AG04449 (cell line): ENCODE results near the gene CHPF2.

Source experiments
- CTCF ChIA-PET: fragments of 350-600 bp; formaldehyde crosslinking; extraction: SDS; loops from one replicate; lab custom pipeline; 2021; ENCODE audit warnings: antibody characterized with exemption; lab: Yijun Ruan, JAX
- POLR2A ChIA-PET: fragments of 400-600, 350-600 bp; formaldehyde crosslinking; extraction: SDS; loops from one replicate; lab custom pipeline; 2020; ENCODE audit warnings: antibody characterized with exemption, inconsistent platforms; lab: Yijun Ruan, JAX
- DNase-seq: peaks from one replicate; pipeline ENCODE4 v3.0.0-alpha.2; 2010; ENCODE audit warnings: low read depth, low spot score
- H3K4me3 ChIP-seq: 2 replicates; pipeline ENCODE4 v1.5.1; 2011; ENCODE audit warnings: low read depth, mild to moderate bottlenecking, control low read depth, low read length
- CTCF ChIP-seq: IDR thresholded peaks from one replicate; pipeline ENCODE4 v1.5.1; 2011; ENCODE audit warnings: mild to moderate bottlenecking, moderate library complexity, low read length, control low read depth, inconsistent platforms; ENCODE audit not compliant: insufficient read depth; ENCODE audit errors: missing control alignments

Gene CHPF2

GRCh38 chr7:151260471-151260870 is 28.2 kb downstream of the CHPF2 start:
- POLR2A ChIA-PET = no interaction called here
- H3K4me3 ChIP-seq = no peak overlapping the region
- no peak for TF ChIP-seq CTCF
- CTCF ChIA-PET = no interaction called here
- DNase-seq = no peak

- ChIA-PET CTCF (no interaction called here), POLR2A (no interaction called here)
- no peak for TF ChIP-seq CTCF
- H3K4me3 ChIP-seq = no peak overlapping the region
- DNase-seq = no peak
Observed at GRCh38 chr7:151260883-151261282, 28.6 kb downstream of the CHPF2 start.

DNA sequence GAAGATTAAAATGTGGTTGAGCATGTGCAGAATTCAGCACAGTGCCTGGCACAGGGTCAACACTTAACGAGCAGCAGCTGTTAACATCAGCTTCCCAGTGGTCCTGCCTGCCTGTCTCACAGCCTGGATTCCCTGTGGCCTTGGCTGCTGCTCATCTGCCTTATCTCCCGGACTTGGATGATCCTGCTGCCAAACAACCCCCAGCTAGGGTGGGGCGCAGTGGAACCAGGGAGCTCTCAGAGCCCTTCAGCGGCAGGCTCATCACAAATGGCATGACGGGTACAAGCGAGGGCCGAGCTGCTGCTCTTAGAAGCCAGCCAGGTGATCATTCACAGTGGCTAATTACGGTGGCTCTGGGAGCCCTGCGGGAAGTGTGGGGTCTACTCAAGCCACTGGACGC is 29.2 kb downstream of the CHPF2 start:
- H3K4me3 ChIP-seq = no peak overlapping the region
- POLR2A ChIA-PET = interaction anchor here (1.4 kb wide), 1 partner anchor 9 kb away, joined by 5 read pairs; no protein-coding TSS in a partner anchor
- CTCF ChIA-PET = interaction anchor here (1.2 kb wide), 2 partner anchors 14 to 17 kb away, joined by 4 to 5 read pairs; no protein-coding TSS in a partner anchor
- no peak for TF ChIP-seq CTCF
- DNase-seq = no peak

GRCh38 chr7:151264615-151265014 is 32.3 kb downstream of the CHPF2 start:
- no peak for TF ChIP-seq CTCF
- ChIA-PET CTCF (interaction anchor here (1.8 kb wide), 1 partner anchor 21 kb away, joined by 7 read pairs; no protein-coding TSS in a partner anchor), POLR2A (no interaction called here)
- H3K4me3 ChIP-seq = no peak overlapping the region
- DNase-seq = no peak

DNA sequence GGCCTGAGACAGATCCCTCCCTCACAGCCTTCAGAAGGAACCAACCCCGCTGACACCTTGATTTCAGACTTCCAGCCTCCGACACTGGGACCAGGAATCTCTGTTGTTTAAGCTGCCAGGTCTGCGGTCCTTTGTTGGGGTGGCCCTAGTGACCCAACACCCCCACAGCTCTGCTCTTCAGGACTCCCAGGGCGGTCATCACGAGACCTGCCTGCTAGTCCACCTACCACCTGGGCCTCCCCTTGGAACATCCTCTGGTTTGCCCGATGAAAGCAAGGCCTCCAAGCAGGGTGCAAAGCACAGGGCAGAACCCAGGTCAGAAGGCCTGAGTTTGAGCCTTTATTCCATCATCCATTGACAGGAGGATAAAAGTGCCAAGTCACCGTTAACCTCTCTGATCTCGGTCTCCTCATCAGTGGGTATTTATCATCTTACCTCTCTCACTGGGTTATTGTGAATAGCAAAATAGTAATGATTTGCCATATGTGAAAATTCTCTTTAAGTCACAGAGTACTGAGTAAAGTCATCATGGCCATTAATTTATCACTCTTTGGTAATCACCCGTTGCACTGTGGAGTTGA is 33.2 kb downstream of the CHPF2 start:
- no peak for TF ChIP-seq CTCF
- ChIA-PET CTCF (no interaction called here), POLR2A (no interaction called here)
- H3K4me3 ChIP-seq = no peak overlapping the region
- DNase-seq = no peak

GRCh38 chr7:151269511-151269910 is 37.2 kb downstream of the CHPF2 start:
- ChIA-PET CTCF (no interaction called here), POLR2A (no interaction called here)
- no peak for TF ChIP-seq CTCF
- H3K4me3 ChIP-seq = no peak overlapping the region
- no peak for DNase-seq
